Sciatic nerve (tissue), 2 donors: ENCODE measurements around the gene TOR2A. TPM values are rescaled to one million over a fixed set of nuclear protein-coding genes. Genes with fewer than 3 reads are reported as not detected.

Experiments used
- ATAC-seq: fragments of 200-7000 bp; cut with Tn5 transposase; one replicate; pipeline ENCODE4 v1.9.1; 2020; ENCODE audit warnings: mild to moderate bottlenecking, moderate library complexity
- DNase-seq: peaks from one replicate; pipeline ENCODE4 v3.0.0-alpha.2; 2020; ENCODE audit warnings: low spot score
- intact Hi-C: fragments of 100-400 bp; cut with DNase I; formaldehyde crosslinking; loops from one replicate; pipeline ENCODE4 v1.14.2; 2022
- total RNA-seq: library from RNA; stranded (reverse); fragmentation: NEBNext Ultra II Directional; extraction: Animal tissue kit (Norgen Biotek cat#: 25700); gene quantifications from one replicate; pipeline ENCODE4 v1.2.1, GENCODE V29; 2021
- donor health status: DM: no; HTN: no; CAD: no.
- donor health status: DM: no; HTN: no; CAD: no.

Gene TOR2A
- total RNA-seq, 1 donor from 2014 or later = 6.8 TPM

GRCh38 chr9:127726871-127727270, 8.2 kb downstream of the TOR2A start:
- DNase-seq (no peak), ATAC-seq (no peak)
- intact Hi-C loops = no loop called here

DNA sequence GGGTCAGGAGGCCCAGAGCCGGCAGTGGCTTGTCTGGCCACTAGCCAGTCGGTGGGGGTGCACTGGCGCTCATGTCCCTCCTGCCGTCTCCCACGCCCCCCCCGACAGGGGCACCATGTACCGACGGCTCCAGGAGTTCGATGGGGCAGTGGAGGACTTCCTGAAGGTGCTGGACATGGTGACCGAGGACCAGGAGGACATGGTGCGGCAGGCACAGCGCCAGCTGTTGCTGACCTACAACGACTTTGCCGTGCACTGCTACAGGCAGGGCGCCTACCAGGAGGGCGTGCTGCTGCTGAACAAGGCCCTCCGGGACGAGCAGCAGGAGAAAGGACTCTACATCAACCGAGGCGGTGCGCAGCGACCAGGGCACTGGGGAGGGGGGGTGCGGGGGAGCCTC, 11.1 kb downstream of the TOR2A start:
- ATAC-seq (peak; percentile 44), DNase-seq (no peak)
- intact Hi-C loops = no loop called here

DNA sequence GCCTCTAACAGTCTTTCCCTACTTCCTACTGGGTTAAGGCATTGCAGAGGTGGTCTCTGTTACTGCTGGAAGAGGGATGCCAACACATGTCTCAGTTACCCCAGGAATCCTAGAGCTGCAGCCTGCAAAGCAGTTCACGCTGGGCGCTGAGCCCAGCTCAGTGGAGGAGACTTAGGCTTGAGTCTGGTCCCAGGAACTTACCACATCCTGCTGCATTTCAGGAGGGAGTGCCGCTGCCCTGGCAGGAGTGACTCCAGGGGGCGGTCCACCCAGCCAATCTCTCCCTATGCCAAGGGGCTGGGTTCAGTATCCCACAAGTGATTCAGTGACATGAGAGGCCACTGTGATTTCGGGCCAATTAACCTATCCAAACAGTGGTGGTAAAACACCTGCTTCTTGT, 11.7 kb downstream of the TOR2A start:
- intact Hi-C loops = no loop called here
- ATAC-seq = peak; percentile 34
- no peak for DNase-seq

- intact Hi-C loops = no loop called here
- ATAC-seq (peak; percentile 4), DNase-seq (no peak)
Observed at GRCh38 chr9:127723013-127723412, 12.1 kb downstream of the TOR2A start.

GRCh38 chr9:127722055-127722745, 12.9 kb downstream of the TOR2A start:
- DNase-seq (no peak), ATAC-seq (no peak)
- intact Hi-C loops = no loop called here

DNA sequence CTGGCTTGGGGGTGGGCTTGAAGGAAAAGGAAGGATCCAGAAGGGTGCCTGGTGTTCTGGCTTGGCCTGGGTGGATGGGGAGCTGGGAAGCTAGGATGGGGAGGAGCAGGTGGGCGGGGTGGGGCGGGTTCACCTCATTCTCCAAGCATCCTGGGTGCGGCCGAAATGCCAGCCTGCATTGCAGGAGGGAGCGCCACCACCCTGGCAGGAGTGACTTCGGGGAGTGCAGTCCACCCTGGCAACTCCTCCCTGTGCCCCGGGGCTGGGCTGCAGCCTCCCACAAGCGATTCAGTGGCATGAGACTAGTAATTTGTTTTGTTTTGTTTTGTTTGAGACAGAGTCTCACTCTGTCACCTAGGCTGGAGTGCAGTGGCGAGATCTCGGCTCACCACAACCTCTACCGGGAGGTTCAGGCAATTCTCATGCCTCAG, 13.7 kb downstream of the TOR2A start:
- DNase-seq (no peak), ATAC-seq (no peak)
- intact Hi-C loops = no loop called here

- intact Hi-C loops = no loop called here
- ATAC-seq (no peak), DNase-seq (no peak)
Observed at GRCh38 chr9:127720865-127721227, 14.2 kb downstream of the TOR2A start.

GRCh38 chr9:127720031-127720864, 14.8 kb downstream of the TOR2A start:
- DNase-seq = no peak
- no peak for ATAC-seq
- intact Hi-C loops = no loop called here

- ATAC-seq (no peak), DNase-seq (no peak)
- intact Hi-C loops = no loop called here
Observed at GRCh38 chr9:127717766-127718165, 17.3 kb downstream of the TOR2A start.

GRCh38 chr9:127716412-127716811, 18.7 kb downstream of the TOR2A start:
- ATAC-seq (no peak), DNase-seq (no peak)
- intact Hi-C loops = no loop called here

DNA sequence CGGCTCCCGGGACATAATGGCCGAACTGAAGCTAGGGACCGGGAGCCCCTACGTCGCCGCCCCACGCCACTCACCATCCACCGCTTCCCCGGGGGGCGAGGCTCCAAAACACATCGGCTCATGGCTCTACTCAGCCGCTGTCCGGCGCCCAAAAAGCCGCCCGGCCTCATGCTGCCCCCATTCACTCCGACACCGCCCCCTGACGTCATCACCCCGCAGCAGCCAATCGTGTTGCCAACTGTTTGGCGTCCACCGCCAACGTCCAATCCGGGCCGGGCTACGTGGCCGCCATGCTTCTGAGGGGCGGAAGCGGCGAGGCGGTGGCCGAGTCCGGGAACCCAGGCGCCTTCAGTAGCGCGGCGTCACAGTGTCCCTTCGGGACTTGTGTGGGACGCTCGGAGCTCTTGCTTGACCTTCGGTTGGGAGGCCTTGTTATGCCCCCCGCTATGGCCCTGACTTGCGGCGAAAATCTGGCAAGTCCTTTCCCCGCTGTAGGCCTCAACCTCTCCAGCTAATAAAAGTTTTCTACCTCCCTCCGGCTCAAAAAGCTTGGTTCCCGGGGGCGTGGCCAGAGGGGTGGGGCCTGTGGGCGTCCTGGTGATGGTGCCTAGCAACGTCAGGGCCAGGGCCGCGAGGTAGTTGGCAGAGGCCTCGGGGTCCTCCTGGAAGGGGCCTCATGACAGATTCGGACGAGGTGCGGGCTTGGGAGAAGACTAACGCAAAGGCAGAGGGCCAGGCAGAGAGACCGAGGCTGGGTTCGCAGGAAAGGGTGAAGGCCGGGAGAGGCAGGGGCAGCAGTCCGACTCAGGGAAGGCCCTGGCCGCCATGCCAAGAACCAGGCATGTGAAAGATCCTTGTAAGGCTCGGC, 19.4 kb downstream of the TOR2A start, which contains the start of the genes PTRH1 and TTC16:
TSS of gene PTRH1 (minus strand) at position 194 of the 868 bp plus-strand sequence. CDS start at position 170, 24 bp downstream.
TSS of gene TTC16 (plus strand) at position 610 of the 868 bp plus-strand sequence. CDS start at position 677, 67 bp downstream.
- intact Hi-C loops = no loop called here
- DNase-seq = peak; percentile 99
- peak; percentile 98 for ATAC-seq

- DNase-seq = no peak
- ATAC-seq = peak; percentile 0
- intact Hi-C loops = no loop called here
Observed at GRCh38 chr9:127714951-127715469, 20.1 kb downstream of the TOR2A start.

DNA sequence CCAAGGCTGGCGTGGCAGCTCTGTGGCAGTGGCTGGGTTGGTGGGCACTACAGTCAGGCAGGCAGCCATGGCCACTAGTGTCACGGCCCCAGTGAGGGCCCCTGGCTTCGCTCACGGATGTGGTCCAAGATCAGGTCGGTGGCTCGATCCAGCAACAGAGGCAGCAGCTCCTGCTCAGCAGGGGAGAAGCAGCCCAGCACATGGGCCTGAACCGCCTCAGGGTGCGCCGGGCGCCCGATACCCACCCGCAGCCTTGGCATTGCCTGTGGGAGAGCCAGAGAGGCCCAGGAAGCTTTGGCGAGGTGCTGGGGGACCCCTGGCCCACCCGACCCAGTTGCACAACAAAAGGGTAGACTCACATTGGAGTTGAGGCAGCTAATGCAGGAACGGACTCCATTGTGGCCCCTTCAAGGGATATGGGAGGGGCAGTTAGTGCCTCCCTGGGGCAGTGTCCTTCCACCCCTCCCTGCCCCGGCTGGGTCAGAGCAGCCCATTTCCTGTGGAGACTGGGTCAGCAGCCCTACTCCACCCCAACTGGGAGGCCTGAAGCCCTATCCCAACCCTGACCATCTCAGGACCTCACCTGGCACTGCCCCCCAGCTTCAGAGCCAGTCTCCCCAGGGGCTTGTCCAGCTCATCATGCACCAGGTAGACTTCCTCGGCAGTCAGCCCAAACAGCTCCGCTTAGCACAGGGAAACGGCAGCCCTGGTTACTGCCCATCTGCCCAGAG, 20.9 kb downstream of the TOR2A start:
- DNase-seq = no peak

DNA sequence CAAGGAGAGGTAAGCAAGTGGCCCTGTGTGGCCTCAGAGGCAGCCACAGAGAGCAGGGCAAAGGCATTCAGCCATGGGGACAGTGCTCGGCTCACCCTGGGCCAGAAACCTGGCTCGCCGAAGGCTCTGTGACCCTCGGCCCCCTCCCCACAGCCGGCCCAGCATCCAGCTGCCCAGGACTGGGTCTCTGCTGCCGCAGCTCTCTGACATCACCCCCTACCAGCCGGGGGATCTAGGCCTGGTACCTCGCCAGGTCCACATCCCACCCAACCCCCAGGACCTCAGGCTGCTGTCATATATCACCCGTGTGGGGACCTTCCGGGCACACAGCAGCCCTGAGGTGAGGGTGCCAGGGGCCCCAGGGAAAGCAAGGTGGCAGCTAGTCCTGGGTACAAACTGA, 22.2 kb downstream of the TOR2A start:
- ATAC-seq (no peak), DNase-seq (no peak)
- intact Hi-C loops = no loop called here

More for the DNA sequence above, 20.9 kb downstream of the TOR2A start:
- no peak for ATAC-seq
- intact Hi-C loops = no loop called here

- ATAC-seq (no peak), DNase-seq (no peak)
- intact Hi-C loops = no loop called here
Observed at GRCh38 chr9:127712371-127712770, 22.7 kb downstream of the TOR2A start.

- DNase-seq (no peak), ATAC-seq (no peak)
- intact Hi-C loops = no loop called here
Observed at GRCh38 chr9:127711831-127712274, 23.2 kb downstream of the TOR2A start.

- no peak for ATAC-seq
- no peak for DNase-seq
- intact Hi-C loops = no loop called here
Observed at GRCh38 chr9:127711226-127711701, 23.8 kb downstream of the TOR2A start.

GRCh38 chr9:127710204-127710783, 24.8 kb downstream of the TOR2A start:
- DNase-seq = no peak
- intact Hi-C loops = no loop called here

More at GRCh38 chr9:127710204-127710783, 24.8 kb downstream of the TOR2A start:
- no peak for ATAC-seq
